Caki2 (cell line): Measurements from ENCODE around the gene BPHL. TPM values are rescaled to one million over a fixed set of nuclear protein-coding genes. Genes with fewer than 3 reads are reported as not detected.
"Not testable (repeated sequence)": the region's sequence is repeated elsewhere in the genome, so short reads cannot be mapped to it uniquely, and the experiment has no call there.

Source experiments
- DNase-seq: peaks from one replicate; pipeline ENCODE4 v3.0.0-alpha.2; 2015; ENCODE audit warnings: low read depth
- in situ Hi-C: cut with HindIII; loops from 2 replicates; pipeline ENCODE4 v1.10.0; 2016; ENCODE audit warnings: low sequenced_read_pairs, low pct_unique_long_range_greater_than_20kb, mixed read lengths
- total RNA-seq: library from RNA; depleted of rRNA; stranded (reverse); fragments of >200 nt; shearing (Covaris generic); gene quantifications from 2 replicates; pipeline ENCODE4 v1.2.3, GENCODE V29; 2014; ENCODE audit warnings: low replicate concordance; rRNA removed

BPHL gene
- total RNA-seq, 1 experiment from 2014 or later: 35.9 TPM

GRCh38 chr6:3195420-3195694, 76.8 kb downstream of the BPHL start:
- in situ Hi-C loops: no loop called here
- DNase-seq: no peak

- DNase-seq: no peak
- in situ Hi-C loops: no loop called here
Measured at GRCh38 chr6:3195695-3196497, 77.4 kb downstream of the BPHL start.

GRCh38 chr6:3196770-3197169, 78.3 kb downstream of the BPHL start:
- no peak for DNase-seq
- in situ Hi-C loops: no loop called here

GRCh38 chr6:3197734-3198133, 79.2 kb downstream of the BPHL start:
- DNase-seq, in situ Hi-C loops: not testable (repeated sequence)

- in situ Hi-C loops: no loop called here
- no peak for DNase-seq
Measured at GRCh38 chr6:3199382-3199781, 80.9 kb downstream of the BPHL start.

- DNase-seq: no peak
- in situ Hi-C loops: no loop called here
Measured at GRCh38 chr6:3200682-3201081, 82.2 kb downstream of the BPHL start.

GRCh38 chr6:3201388-3201787, 82.9 kb downstream of the BPHL start:
- DNase-seq: no peak
- in situ Hi-C loops: no loop called here

Other genes starting within 250 kb of the BPHL start
- gene SERPINB9, start 215.4 kb upstream of the BPHL start, total RNA-seq: 0.75 and 2.6 TPM in 2 replicates
- gene SERPINB6, start 147.1 kb upstream of the BPHL start, total RNA-seq: 149 and 154 TPM in 2 replicates
- 68.5 and 87.8 TPM in 2 replicates for gene NQO2, start 118.8 kb upstream of the BPHL start, total RNA-seq
- gene RIPK1, start 50.2 kb upstream of the BPHL start, total RNA-seq: 6.7 and 7.5 TPM in 2 replicates
- gene TUBB2A, start 38.8 kb downstream of the BPHL start, total RNA-seq: 69.0 and 77.3 TPM in 2 replicates
- gene TUBB2B, start 108.9 kb downstream of the BPHL start, total RNA-seq: 3.0 and 5.3 TPM in 2 replicates
- 53.9 and 74.5 TPM in 2 replicates for gene PSMG4, start 140.2 kb downstream of the BPHL start, total RNA-seq